ENCODE results near the gene PLOD2. TPM values are rescaled to one million over a fixed set of nuclear protein-coding genes. Genes with fewer than 3 reads are reported as not detected.

PLOD2 gene
- total RNA-seq, 1 donor from 2014 or later, result 28.0 TPM

- no peaks in the 10 kb centered on the region for H3K36me3 Mint-ChIP-seq (ENCODE audit: low read depth, unreplicated experiment)
- H3K4me1 Mint-ChIP-seq (ENCODE audit: unreplicated experiment), result peaks cover 19% of the 10 kb centered on the region
- no peak overlapping the region for H3K4me3 Mint-ChIP-seq (ENCODE audit: unreplicated experiment)
- H3K27ac Mint-ChIP-seq (ENCODE audit: unreplicated experiment), result no peak overlapping the region
- no peaks in the 10 kb centered on the region for H3K9me3 Mint-ChIP-seq (ENCODE audit: unreplicated experiment)
- DNase-seq (ENCODE audit: low spot score), result no peak
- TF ChIP-seq CTCF (IDR thresholded peaks at IDR 0.05; ENCODE audit: unreplicated experiment), result no peak
- no peaks in the 10 kb centered on the region for H3K27me3 Mint-ChIP-seq (ENCODE audit: unreplicated experiment)
Observed at GRCh38 chr3:146152834-146153233, 8.2 kb downstream of the PLOD2 start.

GRCh38 chr3:146148468-146148931, 12.5 kb downstream of the PLOD2 start:
- no peak overlapping the region for H3K27ac Mint-ChIP-seq (ENCODE audit: unreplicated experiment)
- DNase-seq (ENCODE audit: low spot score), result no peak
- H3K36me3 Mint-ChIP-seq (ENCODE audit: low read depth, unreplicated experiment), result no peaks in the 10 kb centered on the region
- no peak for TF ChIP-seq CTCF (IDR thresholded peaks at IDR 0.05; ENCODE audit: unreplicated experiment)
- H3K4me3 Mint-ChIP-seq (ENCODE audit: unreplicated experiment), result no peak overlapping the region
- no peaks in the 10 kb centered on the region for H3K9me3 Mint-ChIP-seq (ENCODE audit: unreplicated experiment)
- no peaks in the 10 kb centered on the region for H3K27me3 Mint-ChIP-seq (ENCODE audit: unreplicated experiment)
- H3K4me1 Mint-ChIP-seq (ENCODE audit: unreplicated experiment), result no peaks in the 10 kb centered on the region

- TF ChIP-seq CTCF (IDR thresholded peaks at IDR 0.05; ENCODE audit: unreplicated experiment), result no peak
- Mint-ChIP-seq H3K4me3 (ENCODE audit: unreplicated experiment) (no peak overlapping the region), H3K4me1 (ENCODE audit: unreplicated experiment) (no peaks in the 10 kb centered on the region), H3K27me3 (ENCODE audit: unreplicated experiment) (no peaks in the 10 kb centered on the region), H3K27ac (ENCODE audit: unreplicated experiment) (no peak overlapping the region), H3K9me3 (ENCODE audit: unreplicated experiment) (no peaks in the 10 kb centered on the region), H3K36me3 (ENCODE audit: low read depth, unreplicated experiment) (no peaks in the 10 kb centered on the region)
- no peak for DNase-seq (ENCODE audit: low spot score)
Observed at GRCh38 chr3:146145642-146146041, 15.3 kb downstream of the PLOD2 start.

- Mint-ChIP-seq H3K36me3 (ENCODE audit: low read depth, unreplicated experiment) (no peaks in the 10 kb centered on the region), H3K4me1 (ENCODE audit: unreplicated experiment) (no peaks in the 10 kb centered on the region), H3K27ac (ENCODE audit: unreplicated experiment) (no peak overlapping the region), H3K4me3 (ENCODE audit: unreplicated experiment) (no peak overlapping the region), H3K9me3 (ENCODE audit: unreplicated experiment) (no peaks in the 10 kb centered on the region), H3K27me3 (ENCODE audit: unreplicated experiment) (no peaks in the 10 kb centered on the region)
- DNase-seq (ENCODE audit: low spot score), result no peak
- TF ChIP-seq CTCF (IDR thresholded peaks at IDR 0.05; ENCODE audit: unreplicated experiment), result no peak
Observed at GRCh38 chr3:146142757-146143156, 18.2 kb downstream of the PLOD2 start.

- H3K9me3 Mint-ChIP-seq (ENCODE audit: unreplicated experiment), result no peaks in the 10 kb centered on the region
- no peaks in the 10 kb centered on the region for H3K36me3 Mint-ChIP-seq (ENCODE audit: low read depth, unreplicated experiment)
- TF ChIP-seq CTCF (IDR thresholded peaks at IDR 0.05; ENCODE audit: unreplicated experiment), result no peak
- H3K27me3 Mint-ChIP-seq (ENCODE audit: unreplicated experiment), result no peaks in the 10 kb centered on the region
- DNase-seq (ENCODE audit: low spot score), result no peak
- no peak overlapping the region for H3K4me3 Mint-ChIP-seq (ENCODE audit: unreplicated experiment)
- no peaks in the 10 kb centered on the region for H3K4me1 Mint-ChIP-seq (ENCODE audit: unreplicated experiment)
- no peak overlapping the region for H3K27ac Mint-ChIP-seq (ENCODE audit: unreplicated experiment)
Observed at GRCh38 chr3:146139586-146140110, 21.3 kb downstream of the PLOD2 start.
